HG03442 (cell line): Measurements from ENCODE around the gene PCYT2.

Source experiments
- ATAC-seq: cut with Tn5 transposase; IDR thresholded peaks from one replicate; pipeline ENCODE4 v1.9.1; 2021; ENCODE audit warnings: mild to moderate bottlenecking, moderate library complexity; ENCODE audit not compliant: unreplicated experiment

PCYT2 gene

DNA sequence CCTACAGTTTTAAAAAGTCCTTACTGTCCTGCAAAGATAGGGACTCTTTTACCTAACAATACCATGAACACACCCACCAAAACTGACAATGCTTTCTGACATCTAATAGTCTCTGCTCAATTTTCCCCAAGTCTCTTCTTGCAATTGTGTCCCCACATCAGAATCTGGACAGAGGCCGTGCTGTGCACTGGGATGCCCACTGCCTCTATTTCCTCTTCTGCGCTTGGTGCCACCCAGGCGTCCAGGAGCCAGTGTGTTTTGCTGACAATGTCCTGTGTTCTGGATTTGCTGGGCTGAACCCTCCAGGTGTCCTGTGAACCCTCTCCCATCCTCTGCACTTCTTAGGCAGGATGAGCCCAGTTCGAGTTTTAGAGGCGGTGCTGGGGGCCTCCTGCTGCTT lies 33.6 kb downstream of the PCYT2 start:
- no peak for ATAC-seq

DNA sequence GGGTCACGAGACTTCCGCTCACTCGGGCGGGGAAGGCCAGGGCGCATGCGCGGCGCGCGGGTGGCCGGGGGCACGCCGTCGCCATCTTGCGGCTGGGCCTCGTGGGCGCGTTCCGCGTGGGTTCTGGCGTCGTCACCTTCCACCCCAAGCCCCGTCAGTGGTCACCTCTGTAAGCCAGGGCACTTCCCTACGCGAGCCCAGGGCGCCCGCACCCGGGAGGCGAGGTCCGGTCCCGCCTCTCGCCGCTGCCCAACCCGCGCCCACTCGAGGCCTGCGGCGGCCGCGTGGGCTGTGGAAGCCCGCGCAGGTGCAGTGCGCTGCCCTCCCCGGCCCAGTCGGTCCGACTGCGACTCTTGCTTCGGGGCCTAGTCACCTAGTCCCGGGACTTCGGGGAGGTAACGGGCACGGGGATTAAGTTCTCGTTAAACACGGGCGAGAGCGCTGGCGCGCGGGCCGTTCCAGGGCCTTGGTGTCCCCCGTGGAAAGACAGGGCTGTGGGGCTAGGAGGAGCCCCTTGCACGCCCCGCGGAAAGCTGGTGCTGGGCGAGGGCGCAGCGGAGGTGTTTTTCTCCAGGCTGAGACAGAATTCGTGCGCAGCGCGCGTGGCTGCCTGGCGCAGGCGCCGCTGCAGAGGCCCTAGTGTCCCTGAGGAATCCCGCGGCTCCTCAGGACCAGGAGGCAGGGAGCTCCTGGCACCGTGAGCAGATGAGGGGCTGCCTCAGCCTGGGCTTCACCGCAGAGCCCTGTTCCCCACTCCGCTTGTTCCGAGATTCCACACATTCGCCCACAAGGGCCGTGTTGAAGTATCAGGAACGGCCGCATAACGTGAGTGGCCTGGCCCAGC lies 39.6 kb downstream of the PCYT2 start:
- ATAC-seq = peak; percentile 39

DNA sequence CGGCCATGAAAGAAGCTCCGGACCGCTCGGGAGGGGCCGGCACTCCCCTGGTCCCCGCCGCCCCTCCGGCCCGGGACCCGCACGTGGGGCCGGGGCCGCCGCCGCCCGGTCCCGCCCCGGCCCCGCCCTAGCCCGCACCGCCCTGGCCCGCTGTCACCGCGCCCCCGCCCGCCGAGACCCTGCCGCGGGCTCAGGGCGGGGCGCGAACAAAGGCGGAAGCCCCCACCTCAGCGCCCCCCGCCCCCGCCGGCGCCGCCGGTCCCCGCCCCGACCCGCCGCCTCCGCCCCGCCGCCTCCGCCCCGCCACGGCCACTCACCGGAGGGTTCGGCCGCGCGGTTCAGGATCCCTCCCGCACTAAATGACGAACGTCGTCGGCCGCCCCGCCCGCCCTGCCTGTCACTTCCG lies 40.2 kb downstream of the PCYT2 start, which contains the start of gene ARHGDIA:
TSS of gene ARHGDIA (minus strand) at position 357 of the 406 bp plus-strand sequence. CDS start 1,407 bp downstream, outside the sequence.
- ATAC-seq = peak; percentile 20

DNA sequence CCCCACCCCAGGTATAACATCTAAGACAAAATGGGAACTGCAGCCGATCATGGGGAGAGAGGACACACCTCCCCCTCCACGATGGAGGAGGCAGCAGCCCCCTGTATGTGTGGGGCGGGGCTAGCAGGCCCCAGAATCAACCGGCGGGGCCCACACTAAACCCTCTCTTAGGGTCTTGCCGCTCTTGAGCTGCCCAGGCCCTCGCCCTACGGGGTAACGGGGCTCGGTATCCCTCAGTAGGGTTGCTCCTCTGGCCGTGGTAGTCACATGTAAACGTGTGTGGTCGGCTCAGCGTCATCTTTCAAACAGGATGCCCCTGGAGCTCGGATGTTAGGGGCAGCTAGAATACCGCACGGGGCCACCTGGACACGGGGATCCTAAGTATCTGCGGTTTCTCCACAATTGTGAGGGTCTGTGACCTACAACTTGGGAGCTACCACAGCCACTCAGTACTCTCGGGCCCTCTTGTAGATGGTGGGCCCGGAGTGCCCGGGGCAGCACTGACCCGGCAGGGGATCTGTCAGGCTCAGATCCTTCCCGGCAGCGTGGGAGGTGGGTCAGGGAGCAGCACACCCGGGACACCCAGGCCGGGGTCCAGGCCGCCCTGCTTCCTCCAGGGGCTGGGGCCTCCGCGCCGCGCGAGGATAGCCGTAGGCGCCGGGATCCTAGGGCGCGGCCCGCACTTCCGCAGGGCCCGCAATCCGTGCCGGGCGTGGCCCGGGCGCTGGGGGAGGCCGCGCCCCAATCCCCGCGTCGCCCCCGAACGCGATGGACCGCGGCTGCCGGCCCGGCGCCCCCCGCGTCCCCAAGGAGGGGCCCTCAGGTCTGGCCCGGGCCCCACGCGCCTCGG lies 40.8 kb downstream of the PCYT2 start:
- peak; percentile 7 for ATAC-seq

DNA sequence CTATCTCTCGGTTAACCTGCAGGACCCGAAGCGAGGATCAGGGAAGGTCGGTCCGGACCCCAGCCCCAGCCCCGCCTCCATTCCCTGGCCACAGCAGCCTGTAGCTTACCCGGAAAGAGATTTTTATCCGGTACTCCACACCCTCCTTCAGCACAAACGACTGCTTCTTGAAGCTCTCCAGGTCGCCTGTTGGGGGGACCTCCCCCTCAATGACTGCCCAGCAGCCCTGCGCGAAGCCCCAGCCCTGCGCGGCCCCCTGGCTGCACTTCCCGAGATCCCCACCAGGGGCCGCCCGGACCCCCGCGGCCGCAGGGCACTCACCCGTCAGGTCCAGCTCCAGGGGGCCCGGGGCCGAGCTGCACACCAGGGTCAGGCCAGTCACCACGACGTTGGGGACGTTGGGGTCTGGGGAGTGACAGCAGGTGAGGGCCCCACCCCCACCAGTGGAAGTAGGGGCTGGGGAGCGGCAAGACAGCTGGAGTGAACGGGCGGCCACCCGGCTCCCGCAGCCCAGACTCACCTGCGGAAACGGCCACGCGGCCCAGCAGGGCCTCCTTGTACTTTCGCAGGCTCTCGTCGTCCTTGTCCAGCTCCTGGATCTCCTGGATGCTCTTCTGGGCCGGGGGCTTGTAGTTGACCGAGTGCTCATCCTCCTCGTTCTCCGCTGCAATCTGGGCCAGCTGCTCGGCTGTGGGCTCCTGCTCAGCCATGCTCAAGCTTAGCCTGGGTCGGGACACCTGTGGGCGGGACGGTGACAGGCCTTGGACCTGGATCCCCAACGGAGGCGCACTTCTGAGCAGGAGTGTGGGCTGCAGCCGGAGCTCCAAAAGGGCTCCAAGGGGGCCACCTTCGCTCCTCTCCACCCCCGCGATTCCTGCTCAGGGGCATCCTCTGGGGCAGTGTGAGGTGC lies 41.7 kb downstream of the PCYT2 start:
- no peak for ATAC-seq

DNA sequence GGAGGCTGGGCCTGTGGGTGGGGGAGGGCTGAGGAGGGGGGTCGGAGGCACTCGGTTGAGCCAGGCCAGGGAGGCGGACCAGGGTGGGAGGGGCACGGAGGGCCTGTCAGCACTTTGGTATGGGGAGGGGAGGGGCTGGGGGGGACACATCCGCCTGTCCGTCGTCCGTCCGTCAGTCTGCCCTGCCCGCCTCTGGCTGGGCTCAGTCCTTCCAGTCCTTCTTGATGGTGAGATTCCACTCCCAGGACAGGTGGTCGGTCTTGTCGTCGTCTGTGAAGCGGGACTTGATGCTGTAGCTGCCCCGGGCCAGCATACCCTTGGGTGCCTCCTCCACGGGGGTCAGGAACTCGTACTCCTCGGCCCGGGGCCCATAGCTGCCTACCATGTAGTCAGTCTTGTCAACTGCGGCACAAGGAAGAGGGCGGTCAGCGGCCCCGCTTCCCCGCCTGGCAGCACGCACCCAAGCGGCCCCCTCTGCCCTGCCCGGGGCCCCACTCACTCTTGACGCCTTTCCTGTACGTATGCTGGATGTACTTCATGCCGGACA lies 42.5 kb downstream of the PCYT2 start:
- no peak for ATAC-seq

DNA sequence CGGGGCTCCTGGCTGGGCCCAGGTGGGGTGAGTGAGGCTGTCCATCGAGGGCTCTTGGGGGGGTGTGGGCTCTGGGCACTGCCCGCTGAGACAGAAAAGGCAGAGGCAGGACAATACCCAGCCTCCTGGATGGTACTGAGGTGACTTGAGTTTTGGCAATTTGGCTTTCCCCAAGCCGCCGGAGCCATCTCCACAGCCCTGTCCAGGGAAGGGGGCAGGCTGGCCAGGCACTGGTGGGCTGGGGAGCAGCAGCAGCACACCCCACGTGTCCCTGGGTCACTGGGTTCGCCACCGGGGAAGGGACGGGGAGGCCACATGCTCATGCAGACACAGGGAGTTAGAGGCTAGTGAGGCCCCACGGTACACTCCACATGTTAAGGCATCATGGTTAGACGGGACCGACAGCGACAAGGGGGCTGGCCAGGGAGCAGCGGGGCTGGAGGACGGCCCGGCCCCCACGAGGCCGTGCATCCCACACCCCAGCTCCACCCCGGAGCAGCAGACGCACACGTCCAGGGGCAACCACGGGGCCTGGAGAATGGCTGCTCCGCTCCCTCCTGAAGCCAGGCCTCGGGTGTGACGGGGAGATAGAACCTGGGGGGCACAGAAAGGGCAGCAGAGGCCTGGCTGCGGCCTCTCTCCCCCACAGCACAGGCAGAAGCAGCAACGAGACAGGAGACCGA lies 43.1 kb downstream of the PCYT2 start:
- no peak for ATAC-seq

DNA sequence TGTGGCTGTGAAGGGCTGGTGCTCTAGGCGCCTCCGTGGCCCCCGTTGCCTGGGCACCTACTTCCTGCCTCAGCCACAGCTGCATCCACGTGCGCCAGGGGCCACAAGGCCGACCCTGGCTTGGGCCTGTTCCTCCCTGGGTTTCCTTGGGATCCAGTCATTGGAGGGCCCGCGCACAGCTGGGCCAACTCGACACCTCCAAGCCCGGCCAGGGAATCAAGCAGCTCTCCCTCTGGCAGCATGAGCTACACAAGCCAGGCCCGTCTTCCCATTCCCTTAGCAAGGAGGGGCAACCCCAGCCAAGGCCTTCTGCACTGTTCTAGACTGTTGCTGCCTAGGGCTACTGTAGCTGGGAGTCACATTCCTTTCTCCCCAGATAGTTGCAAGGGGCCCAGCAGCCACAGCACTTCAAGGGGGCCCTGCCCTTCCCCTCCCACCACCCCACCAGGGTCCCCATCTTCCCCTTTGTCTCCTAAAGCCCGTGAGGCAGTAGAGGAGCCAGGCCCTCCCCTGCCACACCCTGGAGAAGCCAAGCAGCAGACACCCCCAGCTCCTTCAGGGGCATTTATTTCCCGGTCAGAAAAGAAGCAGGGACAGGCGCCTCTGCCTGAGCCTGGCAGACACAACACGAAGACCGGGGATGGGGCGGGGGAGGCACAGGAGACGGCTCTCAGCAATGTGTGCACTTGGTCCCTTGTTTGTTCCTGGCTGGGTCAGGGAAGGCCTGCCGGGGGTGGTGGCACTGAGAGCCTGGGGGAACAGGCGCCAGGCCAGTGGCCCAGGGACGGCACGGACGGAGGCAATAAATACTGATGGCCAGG lies 43.8 kb downstream of the PCYT2 start:
- no peak for ATAC-seq

DNA sequence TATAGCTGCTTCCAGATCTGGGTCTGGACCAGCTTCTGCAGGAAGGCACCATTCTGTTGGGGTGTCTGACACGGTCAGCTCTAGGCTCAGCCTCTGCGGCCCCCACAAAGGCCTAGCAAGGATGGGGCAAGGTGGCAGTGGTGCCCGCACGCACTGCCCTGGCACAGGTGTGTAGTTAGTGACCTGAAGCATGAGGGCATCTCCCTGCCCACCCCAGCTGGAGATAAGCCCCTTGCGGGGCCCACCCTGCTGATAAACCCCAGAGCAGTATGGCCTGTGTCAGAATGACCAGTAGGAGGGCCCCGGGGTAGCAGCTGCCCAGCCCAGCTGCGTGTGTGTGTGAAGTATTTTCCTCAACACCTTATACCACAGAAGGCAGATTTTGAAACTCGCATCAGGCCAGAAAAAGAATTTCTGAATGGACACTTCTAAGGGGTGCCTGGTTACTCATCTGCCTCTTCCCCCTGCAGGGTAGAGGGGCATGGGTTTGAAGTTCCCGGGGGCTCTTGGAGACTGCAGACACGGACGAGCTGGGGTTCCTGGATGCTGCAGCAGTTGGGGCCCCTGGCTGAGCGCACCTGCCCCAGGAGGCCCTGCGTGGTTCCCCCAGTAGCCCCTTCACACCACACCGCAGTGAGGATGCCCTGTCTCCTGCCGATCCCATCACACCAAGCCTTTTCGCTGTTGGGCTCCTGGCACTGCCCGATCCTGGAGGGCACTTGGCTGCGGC lies 44.6 kb downstream of the PCYT2 start:
- ATAC-seq = no peak

DNA sequence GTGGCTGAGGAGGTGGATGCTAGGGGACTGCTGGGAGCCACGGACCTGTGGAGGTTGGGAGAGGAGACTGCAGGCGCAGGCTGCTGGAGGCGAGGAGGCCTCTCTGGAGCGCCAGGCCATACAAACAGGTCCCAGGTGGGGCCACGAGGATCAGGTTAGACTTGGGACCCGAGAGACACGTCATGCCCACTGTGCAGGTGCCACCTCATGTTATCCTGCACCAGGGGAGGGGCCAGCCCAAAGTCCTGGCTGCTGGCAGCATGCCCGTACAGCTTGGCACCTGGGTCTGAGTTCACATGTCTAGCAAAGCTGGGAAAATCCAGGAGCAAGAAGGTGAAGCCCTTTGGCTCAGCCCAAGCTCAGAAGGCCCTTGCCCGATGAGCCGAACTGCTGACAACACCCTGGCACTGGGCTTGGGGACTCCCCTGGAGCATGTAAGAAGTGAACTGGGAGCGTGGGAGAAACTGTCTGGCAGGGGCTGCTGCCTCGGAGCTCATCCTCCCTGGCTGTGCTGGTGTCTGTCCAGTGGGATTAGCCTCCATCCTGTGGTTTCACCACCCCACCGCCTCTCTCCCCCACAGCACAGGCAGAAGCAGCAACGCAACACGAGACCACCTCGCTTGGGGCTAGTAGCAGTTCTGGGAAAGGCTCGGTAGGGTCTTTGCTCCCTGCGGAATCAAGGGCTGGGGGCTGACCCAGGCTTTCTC lies 45.3 kb downstream of the PCYT2 start:
- ATAC-seq = no peak

DNA sequence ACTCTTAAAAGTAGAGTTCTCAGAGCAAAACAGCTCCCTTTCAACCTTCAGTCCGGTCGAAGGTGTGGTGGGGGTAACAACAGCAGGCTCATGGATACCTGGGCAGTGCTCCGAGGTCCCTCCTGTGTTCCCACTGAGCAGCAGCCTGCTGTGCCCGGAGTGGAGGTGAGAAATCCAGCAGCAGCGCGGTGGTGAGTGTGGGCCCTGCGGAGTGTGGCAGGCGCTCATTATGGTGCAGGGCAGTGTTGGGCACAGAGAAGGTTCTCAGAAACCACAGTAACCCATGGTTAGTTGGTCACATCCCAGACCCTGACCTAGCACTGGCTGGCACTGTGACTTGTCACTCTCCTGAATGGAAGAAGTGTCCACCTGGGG lies 45.9 kb downstream of the PCYT2 start:
- ATAC-seq = no peak

DNA sequence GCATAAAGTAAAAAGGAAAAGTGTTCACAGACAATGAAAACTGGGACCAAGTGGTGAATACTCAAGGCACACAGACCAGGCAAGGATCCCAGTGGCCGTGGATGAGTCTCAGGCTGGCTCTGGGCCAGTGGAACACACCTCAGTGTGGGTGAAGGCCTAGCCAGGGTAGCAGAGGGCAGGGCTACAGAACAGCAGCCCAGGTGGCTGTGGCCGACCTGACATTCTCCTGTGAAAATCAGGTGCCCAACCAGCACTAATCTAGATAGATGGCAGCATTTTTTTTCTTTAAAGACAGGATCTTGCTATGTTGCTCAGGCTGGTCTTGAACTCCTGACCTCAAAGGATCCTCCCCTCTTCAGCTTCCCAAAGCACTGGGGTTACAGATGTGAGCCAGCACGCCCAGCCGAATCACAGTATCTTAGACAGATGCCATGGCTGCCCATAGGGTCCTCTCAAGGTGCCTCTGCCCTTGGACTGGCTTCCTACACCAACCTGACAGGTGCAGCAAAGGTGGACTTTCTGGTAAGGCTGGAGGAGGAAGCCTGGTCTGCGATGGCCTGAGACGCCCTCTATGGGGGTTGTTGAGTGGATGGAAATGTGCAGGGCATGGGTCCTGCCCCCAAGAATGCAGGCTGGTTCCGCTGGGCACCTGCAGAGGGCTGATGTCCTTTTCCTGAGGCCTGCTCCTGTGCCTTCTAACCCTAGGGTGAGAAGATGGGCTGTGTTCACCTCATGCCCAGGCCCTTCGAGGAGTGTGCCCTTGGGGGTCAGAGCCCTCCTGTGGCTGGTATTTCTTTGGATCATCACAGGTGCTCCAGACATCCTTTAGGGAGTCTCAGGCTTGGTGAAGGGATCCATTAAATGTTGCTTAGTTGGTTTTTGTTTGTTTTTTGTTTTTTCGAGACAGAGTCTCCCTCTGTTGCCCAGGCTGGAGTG lies 47.1 kb downstream of the PCYT2 start:
- ATAC-seq = no peak

DNA sequence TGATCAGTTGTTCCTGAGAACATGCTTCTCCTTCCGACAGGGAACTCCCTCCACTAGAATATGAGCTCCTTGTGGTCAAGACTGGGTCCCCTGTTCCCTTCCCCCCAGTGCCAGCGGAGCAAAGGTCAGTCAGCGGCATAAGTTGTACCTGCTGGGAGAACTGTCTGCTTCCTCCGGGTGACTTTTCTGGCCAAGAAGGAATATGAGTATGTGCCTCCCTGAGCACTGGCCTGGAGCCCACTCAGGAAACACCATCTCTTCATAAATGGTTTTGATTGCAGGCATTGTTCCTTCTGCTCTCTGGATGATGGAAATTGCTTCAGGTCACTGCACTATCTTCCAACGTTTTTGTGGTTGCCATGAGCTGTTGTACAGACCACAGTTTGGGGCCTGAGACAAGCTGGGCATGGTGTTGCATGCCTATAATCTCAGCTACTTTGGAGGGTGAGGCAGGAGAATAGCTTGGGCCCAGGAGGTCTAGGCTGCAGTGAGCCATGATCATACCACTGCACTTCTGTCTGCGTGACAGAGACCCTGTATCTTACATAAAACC lies 48.0 kb downstream of the PCYT2 start:
- ATAC-seq = no peak

DNA sequence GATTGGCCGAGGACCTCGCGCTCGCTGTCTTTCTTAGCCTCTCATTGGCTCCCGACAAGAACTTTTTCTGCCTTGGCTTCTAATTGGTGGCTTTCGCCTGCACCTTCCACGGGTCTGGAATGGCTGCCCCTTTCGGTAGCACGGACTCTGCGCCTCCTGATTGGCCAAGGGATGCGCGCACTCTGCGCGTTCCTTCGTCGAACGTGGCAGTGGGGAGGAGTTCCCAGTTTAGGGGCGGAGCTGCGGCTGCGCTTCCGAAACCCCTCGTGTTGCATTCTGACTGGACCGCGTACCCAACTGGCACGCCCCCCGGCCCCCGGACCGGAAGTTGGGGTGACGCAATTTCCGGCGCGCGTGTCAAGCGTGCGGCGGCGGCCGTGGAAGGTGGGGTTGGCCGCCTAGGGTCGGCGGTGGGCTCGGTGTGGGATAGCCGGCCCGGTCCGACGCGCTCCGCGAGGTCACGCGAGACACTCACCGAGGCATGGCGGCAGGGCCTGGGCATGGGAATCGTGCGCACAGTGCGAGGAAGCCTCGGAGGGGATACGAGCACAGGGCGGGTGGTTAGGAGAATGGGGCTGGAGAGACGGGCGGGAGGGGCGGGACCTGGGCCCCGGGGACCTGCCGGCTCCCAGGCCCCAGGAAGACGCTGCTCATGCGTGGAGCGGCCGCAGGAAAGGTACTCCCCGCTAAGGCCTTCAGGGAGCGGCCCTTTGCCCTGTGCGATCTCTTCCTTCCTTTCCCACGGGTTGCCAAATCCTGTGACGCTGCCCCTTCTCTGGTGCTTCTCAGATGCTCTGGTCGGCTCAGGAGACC lies 50.2 kb downstream of the PCYT2 start:
- peak; percentile 74 for ATAC-seq

DNA sequence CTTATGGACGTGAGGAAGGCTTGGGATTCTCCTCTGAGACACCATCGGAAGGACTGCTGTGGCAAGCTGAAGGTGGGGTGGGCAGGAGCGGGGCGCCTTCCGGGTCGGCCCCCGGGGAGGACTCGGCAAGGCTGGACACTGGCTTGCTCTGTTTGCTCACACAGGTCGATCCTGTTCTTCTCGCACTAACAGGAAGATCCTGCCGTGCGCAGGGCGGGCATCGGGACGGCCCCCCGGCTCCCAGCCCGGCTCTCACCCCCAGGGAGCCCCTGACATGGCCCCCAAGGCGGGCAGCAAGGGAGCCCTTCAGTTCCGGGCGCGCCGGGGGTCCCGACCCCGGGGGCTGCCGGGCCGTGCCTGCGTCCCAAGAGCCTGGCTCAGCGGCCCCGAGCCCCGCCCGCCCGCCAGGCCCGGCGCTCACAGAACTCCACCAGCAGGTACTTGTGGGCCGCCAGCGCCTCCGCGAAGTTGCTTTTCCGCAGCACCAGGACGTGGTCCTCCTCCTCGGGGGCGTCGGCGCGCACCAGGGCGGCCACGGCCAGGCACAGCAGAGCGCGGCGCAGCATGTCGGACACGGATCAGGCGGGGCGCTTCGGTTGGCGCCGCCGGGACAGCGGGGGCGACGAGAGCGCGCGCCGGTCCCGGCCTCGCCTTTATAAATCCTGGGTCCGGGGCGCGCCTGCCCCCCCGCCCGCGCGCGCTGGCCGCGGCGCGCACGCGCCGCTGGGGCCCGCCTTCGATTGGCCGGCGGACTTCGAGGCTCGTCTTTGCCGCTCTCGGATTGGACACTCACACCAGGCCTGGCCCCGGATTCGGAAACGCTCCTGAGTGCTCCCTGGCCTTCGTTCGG lies 51.1 kb downstream of the PCYT2 start, which contains the start of gene P4HB:
TSS of gene P4HB (minus strand) at position 630 of the 850 bp plus-strand sequence. CDS start at position 566, 64 bp downstream.
- peak; percentile 7 for ATAC-seq
